Measurements from ENCODE around the gene CTDSPL.

Gene CTDSPL

DNA sequence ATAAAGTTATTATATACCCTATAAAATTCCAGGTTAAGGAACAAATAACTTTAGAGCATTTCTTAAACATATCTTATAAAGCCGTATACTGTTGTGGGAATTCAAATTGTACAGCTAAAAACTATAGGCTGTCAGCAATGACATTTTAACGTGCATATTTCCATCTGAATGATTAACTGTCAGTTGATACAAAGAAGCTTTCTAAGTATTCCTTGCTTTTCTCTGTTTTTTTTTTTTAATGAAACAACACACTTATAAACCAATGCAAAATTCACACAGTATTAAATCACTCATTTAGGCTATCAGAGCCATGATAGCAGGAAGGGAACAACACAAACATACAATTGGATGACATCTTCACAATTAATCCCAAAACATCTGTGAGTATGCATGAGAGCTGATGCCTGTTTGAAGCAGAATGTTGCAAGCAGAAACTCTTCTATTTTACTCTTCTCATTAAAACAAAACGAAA is 61.9 kb downstream of the CTDSPL start:
- Histone ChIP-seq H3K9ac (ENCODE audit: low read depth in 1 of 2, low read length in 2 of 2) (no peak overlapping the region), H3K4me3 (ENCODE audit: low read length in 2 of 2) (no peak overlapping the region), H3K9me3 (ENCODE audit: control insufficient read depth in 2 of 2, low read length in 2 of 2) (no peaks in the 10 kb centered on the region), H3K27me3 (ENCODE audit: control insufficient read depth in 2 of 2, insufficient read depth in 2 of 2, low read length in 2 of 2) (no peaks in the 10 kb centered on the region), H3K36me3 (ENCODE audit: control insufficient read depth in 2 of 2, insufficient read depth in 2 of 2, low read length in 2 of 2) (no peaks in the 10 kb centered on the region), H3K27ac (ENCODE audit: low read depth in 2 of 2, low read length in 2 of 2) (no peak overlapping the region), H3K4me1 (ENCODE audit: control insufficient read depth in 2 of 2, insufficient read depth in 2 of 2, low read length in 2 of 2) (peaks cover 0 to 16% of the 10 kb centered on the region in 2 donors)

DNA sequence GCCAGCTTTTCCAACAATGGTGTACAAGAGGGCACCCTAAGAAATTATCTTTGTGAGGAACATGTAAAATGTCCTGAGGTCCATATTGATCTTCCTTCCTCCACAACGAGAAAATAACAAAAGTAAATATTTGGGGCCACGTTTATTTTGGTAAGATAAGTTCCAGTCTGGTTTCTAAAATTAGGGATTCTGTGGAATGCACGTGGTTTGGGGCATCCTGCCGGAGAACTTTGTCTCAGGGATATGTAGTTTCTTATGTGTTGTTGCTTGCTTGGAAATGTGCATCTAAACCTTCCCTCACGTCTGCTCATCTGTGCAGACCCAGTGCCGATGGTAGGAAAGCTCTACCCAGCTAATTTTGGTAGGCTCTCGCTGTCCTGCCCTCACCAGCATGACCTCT is 62.8 kb downstream of the CTDSPL start:
- peaks cover 0 to 16% of the 10 kb centered on the region in 2 donors for H3K4me1 ChIP-seq (ENCODE audit: control insufficient read depth in 2 of 2, insufficient read depth in 2 of 2, low read length in 2 of 2)
- H3K4me3 ChIP-seq (ENCODE audit: low read length in 2 of 2), result no peak overlapping the region
- H3K36me3 ChIP-seq (ENCODE audit: control insufficient read depth in 2 of 2, insufficient read depth in 2 of 2, low read length in 2 of 2), result no peaks in the 10 kb centered on the region
- H3K27ac ChIP-seq (ENCODE audit: low read depth in 2 of 2, low read length in 2 of 2), result no peak overlapping the region
- H3K9me3 ChIP-seq (ENCODE audit: control insufficient read depth in 2 of 2, low read length in 2 of 2), result no peaks in the 10 kb centered on the region
- no peaks in the 10 kb centered on the region for H3K27me3 ChIP-seq (ENCODE audit: control insufficient read depth in 2 of 2, insufficient read depth in 2 of 2, low read length in 2 of 2)
- no peak overlapping the region for H3K9ac ChIP-seq (ENCODE audit: low read depth in 1 of 2, low read length in 2 of 2)

DNA sequence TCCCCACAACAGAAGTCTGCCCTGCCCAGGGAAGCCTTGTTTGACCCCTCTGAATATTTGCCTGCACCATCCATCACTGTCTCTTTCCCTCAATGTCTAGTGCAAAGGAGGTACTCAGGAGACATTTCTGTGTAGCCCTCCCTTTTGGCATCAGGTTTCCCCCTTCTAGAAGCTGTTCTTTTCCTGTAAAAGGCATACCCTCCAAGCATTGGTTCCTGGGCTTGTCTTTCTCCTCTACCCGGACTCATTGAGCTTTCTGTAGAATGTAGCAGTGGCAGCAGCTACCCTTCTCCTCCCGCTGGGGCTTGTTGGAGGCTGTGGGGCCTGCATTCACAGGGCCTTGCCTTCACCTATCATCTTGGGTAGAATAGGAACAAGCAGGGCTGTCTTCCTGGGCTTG is 63.5 kb downstream of the CTDSPL start:
- Histone ChIP-seq H3K4me3 (ENCODE audit: low read length in 2 of 2) (no peak overlapping the region), H3K4me1 (ENCODE audit: control insufficient read depth in 2 of 2, insufficient read depth in 2 of 2, low read length in 2 of 2) (peaks cover 0 to 16% of the 10 kb centered on the region in 2 donors), H3K27ac (ENCODE audit: low read depth in 2 of 2, low read length in 2 of 2) (no peak overlapping the region), H3K36me3 (ENCODE audit: control insufficient read depth in 2 of 2, insufficient read depth in 2 of 2, low read length in 2 of 2) (no peaks in the 10 kb centered on the region), H3K27me3 (ENCODE audit: control insufficient read depth in 2 of 2, insufficient read depth in 2 of 2, low read length in 2 of 2) (no peaks in the 10 kb centered on the region), H3K9me3 (ENCODE audit: control insufficient read depth in 2 of 2, low read length in 2 of 2) (no peaks in the 10 kb centered on the region), H3K9ac (ENCODE audit: low read depth in 1 of 2, low read length in 2 of 2) (no peak overlapping the region)

DNA sequence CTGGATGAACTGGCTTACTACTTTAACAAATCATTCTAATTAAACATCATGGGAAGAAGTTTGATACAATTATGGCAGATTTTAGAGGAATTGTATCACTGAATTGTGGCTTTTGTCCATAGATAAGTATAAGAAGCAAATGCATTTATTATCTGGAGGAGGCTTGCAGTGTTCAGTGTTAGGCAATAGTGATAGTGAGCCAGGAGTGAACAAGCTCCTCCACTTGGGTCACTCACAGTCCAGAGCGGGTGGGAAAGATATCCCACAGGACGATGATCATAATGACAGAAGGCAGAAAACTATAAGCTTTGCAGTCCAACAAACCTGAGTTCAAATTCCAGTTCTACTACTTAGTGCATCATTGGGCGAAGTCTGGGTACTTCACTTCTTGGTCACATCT is 64.9 kb downstream of the CTDSPL start:
- Histone ChIP-seq H3K4me3 (ENCODE audit: low read length in 2 of 2) (no peak overlapping the region), H3K27me3 (ENCODE audit: control insufficient read depth in 2 of 2, insufficient read depth in 2 of 2, low read length in 2 of 2) (no peaks in the 10 kb centered on the region), H3K9ac (ENCODE audit: low read depth in 1 of 2, low read length in 2 of 2) (no peak overlapping the region), H3K9me3 (ENCODE audit: control insufficient read depth in 2 of 2, low read length in 2 of 2) (no peaks in the 10 kb centered on the region), H3K4me1 (ENCODE audit: control insufficient read depth in 2 of 2, insufficient read depth in 2 of 2, low read length in 2 of 2) (peaks cover 0 to 16% of the 10 kb centered on the region in 2 donors), H3K36me3 (ENCODE audit: control insufficient read depth in 2 of 2, insufficient read depth in 2 of 2, low read length in 2 of 2) (no peaks in the 10 kb centered on the region), H3K27ac (ENCODE audit: low read depth in 2 of 2, low read length in 2 of 2) (no peak overlapping the region)

DNA sequence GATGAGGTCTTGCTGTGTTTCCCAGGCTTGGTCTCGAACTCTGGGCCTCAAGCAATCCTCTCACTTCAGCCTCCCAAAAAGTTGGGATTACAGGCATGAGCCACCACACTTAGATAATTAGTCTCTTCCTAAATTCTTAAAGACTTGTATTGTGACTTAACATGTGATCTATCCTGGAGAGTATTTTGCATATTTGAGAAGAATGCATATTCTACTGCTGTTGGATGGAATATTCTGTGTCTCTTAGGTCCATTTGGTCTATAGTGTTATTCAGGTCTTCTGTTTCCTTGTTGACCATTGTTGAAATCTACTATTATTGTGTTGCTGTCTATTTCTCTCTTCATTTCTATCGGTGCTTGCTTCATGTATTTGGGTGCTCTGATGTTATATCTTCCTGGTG is 68.8 kb downstream of the CTDSPL start:
- Histone ChIP-seq H3K9me3 (ENCODE audit: control insufficient read depth in 2 of 2, low read length in 2 of 2) (no peaks in the 10 kb centered on the region), H3K27ac (ENCODE audit: low read depth in 2 of 2, low read length in 2 of 2) (no peak overlapping the region), H3K4me1 (ENCODE audit: control insufficient read depth in 2 of 2, insufficient read depth in 2 of 2, low read length in 2 of 2) (peaks cover 12 to 14% of the 10 kb centered on the region in 2 donors), H3K27me3 (ENCODE audit: control insufficient read depth in 2 of 2, insufficient read depth in 2 of 2, low read length in 2 of 2) (no peaks in the 10 kb centered on the region), H3K9ac (ENCODE audit: low read depth in 1 of 2, low read length in 2 of 2) (no peak overlapping the region), H3K4me3 (ENCODE audit: low read length in 2 of 2) (no peak overlapping the region), H3K36me3 (ENCODE audit: control insufficient read depth in 2 of 2, insufficient read depth in 2 of 2, low read length in 2 of 2) (no peaks in the 10 kb centered on the region)

DNA sequence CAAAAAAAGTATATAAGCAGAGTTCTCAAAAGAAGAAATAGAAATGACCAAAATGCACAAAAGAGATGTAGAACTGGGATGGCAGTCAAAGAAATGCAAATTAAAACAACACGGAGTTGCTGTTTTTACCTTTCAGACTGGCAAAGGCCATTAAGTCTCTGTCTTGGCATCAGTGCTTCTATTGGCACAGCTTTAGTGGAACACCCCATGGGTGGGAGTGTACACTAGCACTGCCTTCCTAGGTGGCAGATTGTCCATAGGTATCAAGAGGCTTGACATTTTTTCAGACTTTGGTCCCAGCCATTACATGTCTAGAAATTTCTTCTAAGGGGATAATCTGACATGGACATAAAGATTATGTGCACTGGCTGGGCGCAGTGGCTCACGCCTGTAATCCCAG is 70.8 kb downstream of the CTDSPL start:
- Histone ChIP-seq H3K4me3 (ENCODE audit: low read length in 2 of 2) (no peak overlapping the region), H3K27ac (ENCODE audit: low read depth in 2 of 2, low read length in 2 of 2) (no peak overlapping the region), H3K36me3 (ENCODE audit: control insufficient read depth in 2 of 2, insufficient read depth in 2 of 2, low read length in 2 of 2) (no peaks in the 10 kb centered on the region), H3K9ac (ENCODE audit: low read depth in 1 of 2, low read length in 2 of 2) (no peak overlapping the region), H3K9me3 (ENCODE audit: control insufficient read depth in 2 of 2, low read length in 2 of 2) (no peaks in the 10 kb centered on the region), H3K4me1 (ENCODE audit: control insufficient read depth in 2 of 2, insufficient read depth in 2 of 2, low read length in 2 of 2) (peaks cover 24 to 27% of the 10 kb centered on the region in 2 donors), H3K27me3 (ENCODE audit: control insufficient read depth in 2 of 2, insufficient read depth in 2 of 2, low read length in 2 of 2) (no peaks in the 10 kb centered on the region)

DNA sequence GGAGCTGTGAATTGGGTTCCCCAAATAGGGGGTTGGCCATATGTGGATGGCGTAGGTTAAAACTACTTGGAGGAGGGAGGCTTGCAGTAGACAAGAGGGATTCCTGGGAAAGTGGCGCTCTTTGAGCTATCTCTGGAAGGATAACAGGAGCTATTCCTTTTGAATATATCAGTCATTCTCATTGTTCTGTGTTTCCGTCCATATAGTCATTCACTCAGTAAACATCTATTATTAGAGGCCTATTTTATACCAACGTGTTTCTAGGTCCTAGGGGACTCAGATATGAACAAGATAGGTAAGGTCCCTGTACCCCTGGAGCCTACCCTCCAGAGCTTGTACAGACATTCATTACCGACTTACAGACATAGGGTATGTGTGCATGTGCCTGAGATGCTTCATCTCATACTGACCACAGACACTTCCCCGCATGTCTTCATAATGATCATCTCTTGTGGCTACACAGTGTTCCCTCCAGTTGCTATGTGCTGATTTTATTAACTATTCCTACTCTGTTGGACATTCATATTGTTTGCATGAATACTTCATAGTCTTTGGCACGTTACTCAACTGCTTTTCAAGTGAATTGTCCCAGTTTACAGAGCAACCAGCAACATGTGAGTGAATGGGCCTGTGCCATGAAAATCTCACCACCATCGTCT is 73.1 kb downstream of the CTDSPL start:
- Histone ChIP-seq H3K27ac (ENCODE audit: low read depth in 2 of 2, low read length in 2 of 2) (peak overlapping the region; percentile 50 to 56), H3K36me3 (ENCODE audit: control insufficient read depth in 2 of 2, insufficient read depth in 2 of 2, low read length in 2 of 2) (no peaks in the 10 kb centered on the region), H3K4me3 (ENCODE audit: low read length in 2 of 2) (no peak overlapping the region), H3K4me1 (ENCODE audit: control insufficient read depth in 2 of 2, insufficient read depth in 2 of 2, low read length in 2 of 2) (peaks cover 24 to 27% of the 10 kb centered on the region in 2 donors), H3K9me3 (ENCODE audit: control insufficient read depth in 2 of 2, low read length in 2 of 2) (no peaks in the 10 kb centered on the region), H3K27me3 (ENCODE audit: control insufficient read depth in 2 of 2, insufficient read depth in 2 of 2, low read length in 2 of 2) (no peaks in the 10 kb centered on the region), H3K9ac (ENCODE audit: low read depth in 1 of 2, low read length in 2 of 2) (no peak overlapping the region)

DNA sequence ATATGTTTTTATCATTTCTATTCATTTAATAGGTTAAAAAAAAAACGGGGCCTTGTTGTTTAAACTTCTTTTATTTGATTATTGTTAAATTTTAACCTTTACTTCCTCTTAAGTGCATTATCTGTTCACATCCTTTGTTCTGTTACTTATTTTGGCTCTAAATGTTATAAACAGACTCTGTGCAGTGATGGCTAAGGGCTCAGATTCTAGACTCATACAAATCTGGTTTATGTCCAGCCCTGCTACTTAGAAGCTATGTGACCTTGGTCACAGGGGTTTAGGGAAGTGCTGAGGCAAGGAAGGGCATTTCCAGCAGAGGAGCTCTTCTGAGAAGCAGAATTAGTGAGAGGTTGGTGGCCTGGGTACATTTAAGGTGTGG is 73.6 kb downstream of the CTDSPL start:
- Histone ChIP-seq H3K27ac (ENCODE audit: low read depth in 2 of 2, low read length in 2 of 2) (peak overlapping the region; percentile 54 to 56), H3K27me3 (ENCODE audit: control insufficient read depth in 2 of 2, insufficient read depth in 2 of 2, low read length in 2 of 2) (no peaks in the 10 kb centered on the region), H3K4me1 (ENCODE audit: control insufficient read depth in 2 of 2, insufficient read depth in 2 of 2, low read length in 2 of 2) (peaks cover 24 to 27% of the 10 kb centered on the region in 2 donors), H3K9me3 (ENCODE audit: control insufficient read depth in 2 of 2, low read length in 2 of 2) (no peaks in the 10 kb centered on the region), H3K36me3 (ENCODE audit: control insufficient read depth in 2 of 2, insufficient read depth in 2 of 2, low read length in 2 of 2) (no peaks in the 10 kb centered on the region), H3K9ac (ENCODE audit: low read depth in 1 of 2, low read length in 2 of 2) (peak overlapping the region in 1 of 2 donors; percentile 9), H3K4me3 (ENCODE audit: low read length in 2 of 2) (peak overlapping the region in 1 of 2 donors; percentile 27)

DNA sequence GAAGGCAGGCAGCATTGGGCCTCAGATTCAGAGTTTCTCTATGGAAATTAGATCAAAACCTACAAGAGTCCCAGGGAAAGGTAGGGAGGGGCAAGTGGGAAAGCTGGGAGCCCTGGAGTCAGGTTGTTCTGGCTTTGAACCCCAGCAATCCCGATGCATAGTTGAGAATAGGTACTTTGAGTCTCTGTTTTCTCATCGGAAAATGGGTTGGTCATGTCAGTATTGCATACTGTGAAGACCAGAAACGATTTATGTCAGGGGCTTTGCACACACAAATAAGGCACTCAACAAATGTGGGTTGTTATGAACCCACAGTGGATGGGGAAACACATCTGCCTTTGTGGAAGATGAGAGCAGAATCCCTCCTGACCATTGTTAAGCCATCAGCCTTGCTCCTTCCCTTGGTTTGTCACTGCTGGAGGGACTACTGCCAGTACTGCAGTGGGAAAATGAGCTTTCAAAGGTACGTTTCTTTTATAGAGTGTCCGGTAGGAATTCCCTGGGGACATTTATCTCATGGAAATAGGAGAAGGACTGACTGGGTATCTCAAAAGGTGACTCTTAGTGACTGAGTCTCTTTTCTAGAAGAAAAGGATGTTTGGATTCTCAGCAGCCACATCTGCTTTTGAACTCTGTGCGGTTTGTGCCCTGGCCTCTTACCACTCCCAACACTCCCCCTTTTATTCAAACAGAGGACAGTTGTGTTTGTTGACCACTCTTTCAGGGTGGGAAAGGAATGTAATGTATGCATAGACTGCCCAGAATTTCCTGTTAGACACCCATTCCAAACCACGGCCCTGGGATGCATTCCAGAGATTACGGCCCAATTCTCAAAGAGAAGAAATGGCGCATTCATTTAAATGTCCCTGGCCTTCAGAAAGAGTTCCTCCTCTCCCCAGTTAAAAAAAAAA is 74.3 kb downstream of the CTDSPL start:
- Histone ChIP-seq H3K27me3 (ENCODE audit: control insufficient read depth in 2 of 2, insufficient read depth in 2 of 2, low read length in 2 of 2) (no peaks in the 10 kb centered on the region), H3K4me1 (ENCODE audit: control insufficient read depth in 2 of 2, insufficient read depth in 2 of 2, low read length in 2 of 2) (peaks cover 27 to 28% of the 10 kb centered on the region in 2 donors), H3K27ac (ENCODE audit: low read depth in 2 of 2, low read length in 2 of 2) (peak overlapping the region; percentile 54 to 56), H3K9ac (ENCODE audit: low read depth in 1 of 2, low read length in 2 of 2) (no peak overlapping the region), H3K36me3 (ENCODE audit: control insufficient read depth in 2 of 2, insufficient read depth in 2 of 2, low read length in 2 of 2) (no peaks in the 10 kb centered on the region), H3K9me3 (ENCODE audit: control insufficient read depth in 2 of 2, low read length in 2 of 2) (no peaks in the 10 kb centered on the region), H3K4me3 (ENCODE audit: low read length in 2 of 2) (peak overlapping the region in 1 of 2 donors; percentile 27)

DNA sequence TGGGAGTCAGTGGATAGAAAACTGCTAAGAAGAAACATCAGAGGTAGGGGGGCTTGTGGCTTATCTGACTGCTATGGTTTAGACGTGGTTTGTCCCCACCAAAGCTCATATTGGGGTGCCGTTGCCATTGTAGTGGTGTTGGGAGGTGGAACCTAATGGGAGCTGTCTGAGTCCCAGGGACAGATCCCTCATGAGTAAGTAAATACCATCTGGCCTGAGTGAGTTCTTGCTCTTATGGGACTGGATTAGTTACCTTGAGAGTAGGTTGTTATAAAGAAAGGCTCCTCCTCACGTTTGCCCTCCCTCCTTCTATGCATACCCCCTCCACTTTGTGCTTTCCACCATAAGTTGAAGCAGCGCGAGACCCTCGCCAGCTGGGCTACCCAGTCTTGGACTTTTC is 75.5 kb downstream of the CTDSPL start:
- Histone ChIP-seq H3K9me3 (ENCODE audit: control insufficient read depth in 2 of 2, low read length in 2 of 2) (no peaks in the 10 kb centered on the region), H3K27me3 (ENCODE audit: control insufficient read depth in 2 of 2, insufficient read depth in 2 of 2, low read length in 2 of 2) (no peaks in the 10 kb centered on the region), H3K9ac (ENCODE audit: low read depth in 1 of 2, low read length in 2 of 2) (no peak overlapping the region), H3K4me3 (ENCODE audit: low read length in 2 of 2) (no peak overlapping the region), H3K27ac (ENCODE audit: low read depth in 2 of 2, low read length in 2 of 2) (no peak overlapping the region), H3K36me3 (ENCODE audit: control insufficient read depth in 2 of 2, insufficient read depth in 2 of 2, low read length in 2 of 2) (no peaks in the 10 kb centered on the region), H3K4me1 (ENCODE audit: control insufficient read depth in 2 of 2, insufficient read depth in 2 of 2, low read length in 2 of 2) (peaks cover 32 to 38% of the 10 kb centered on the region in 2 donors)
